H9 (cell line): Measurements from ENCODE around the gene CLMN. TPM values are rescaled to one million over a fixed set of nuclear protein-coding genes. Genes with fewer than 3 reads are reported as not detected.

Experiments
- DNase-seq: peaks from one replicate; pipeline ENCODE4 v3.0.0-alpha.2; 2017
- H2AFZ ChIP-seq: one replicate; pipeline ENCODE4 v1.6.1; 2013; ENCODE audit warnings: mild to moderate bottlenecking, low read length, control low read depth, moderate library complexity
- H2AK5ac ChIP-seq: 2 replicates; pipeline ENCODE4 v1.6.1; 2013; ENCODE audit warnings: low read length, control low read depth, mixed read lengths; ENCODE audit not compliant: insufficient read length
- H2BK120ac ChIP-seq: one replicate; pipeline ENCODE4 v1.6.1; 2013; ENCODE audit warnings: low read depth, mild to moderate bottlenecking, low read length, control low read depth, inconsistent platforms; ENCODE audit not compliant: poor library complexity, severe bottlenecking
- H2BK12ac ChIP-seq: 2 replicates; pipeline ENCODE4 v1.6.1; 2013; ENCODE audit warnings: low read length, control low read depth, mixed read lengths, low read depth; ENCODE audit not compliant: insufficient read length
- H2BK15ac ChIP-seq: 2 replicates; pipeline ENCODE4 v1.6.1; 2013; ENCODE audit warnings: low read depth, low read length, control low read depth
- H2BK20ac ChIP-seq: one replicate; pipeline ENCODE4 v1.6.1; 2013; ENCODE audit warnings: low read depth, mild to moderate bottlenecking, low read length, control low read depth, inconsistent platforms; ENCODE audit not compliant: poor library complexity, severe bottlenecking
- H2BK5ac ChIP-seq: 2 replicates; pipeline ENCODE4 v1.6.1; 2013; ENCODE audit warnings: low read length, control low read depth, mixed read lengths; ENCODE audit not compliant: insufficient read length
- H3K14ac ChIP-seq: 2 replicates; pipeline ENCODE4 v1.6.1; 2013; ENCODE audit warnings: low read length, control low read depth; ENCODE audit not compliant: insufficient read depth
- H3K18ac ChIP-seq: 2 replicates; pipeline ENCODE4 v1.6.1; 2013; ENCODE audit warnings: low read depth, mild to moderate bottlenecking, mixed read lengths, low read length, control low read depth; ENCODE audit not compliant: insufficient read length
- H3K23ac ChIP-seq: 2 replicates; pipeline ENCODE4 v1.6.1; 2013; ENCODE audit warnings: low read length, control low read depth, mixed read lengths, low read depth; ENCODE audit not compliant: insufficient read length
- H3K23me2 ChIP-seq: 2 replicates; pipeline ENCODE4 v1.6.1; 2013; ENCODE audit warnings: low read depth, mild to moderate bottlenecking, mixed read lengths, low read length, control low read depth; ENCODE audit not compliant: insufficient read length, poor library complexity, severe bottlenecking
- H3K27ac ChIP-seq: 2 replicates; pipeline ENCODE4 v1.5.1; 2013; ENCODE audit warnings: low read length, control low read depth, mixed read lengths, low read depth; ENCODE audit not compliant: insufficient read length
- H3K27me3 ChIP-seq: 2 replicates; pipeline ENCODE4 v1.6.1; 2013; ENCODE audit warnings: low read length, control low read depth, inconsistent platforms; ENCODE audit not compliant: insufficient read depth
- H3K4ac ChIP-seq: 2 replicates; pipeline ENCODE4 v1.6.1; 2013; ENCODE audit warnings: low read depth, mild to moderate bottlenecking, control low read depth, inconsistent platforms, low read length, moderate library complexity
- H3K4me1 ChIP-seq: 2 replicates; pipeline ENCODE4 v1.6.1; 2013; ENCODE audit warnings: low read length, control low read depth, inconsistent platforms; ENCODE audit not compliant: insufficient read depth
- H3K4me2 ChIP-seq: 2 replicates; pipeline ENCODE4 v1.6.1; 2013; ENCODE audit warnings: low read length, control low read depth, mixed read lengths; ENCODE audit not compliant: insufficient read length, insufficient read depth
- H3K56ac ChIP-seq: 2 replicates; pipeline ENCODE4 v1.6.1; 2013; ENCODE audit warnings: low read depth, mild to moderate bottlenecking, mixed read lengths, low read length, control low read depth; ENCODE audit not compliant: insufficient read length
- H3K79me1 ChIP-seq: 2 replicates; pipeline ENCODE4 v1.6.1; 2013; ENCODE audit warnings: low read depth, mild to moderate bottlenecking, moderate library complexity, low read length, control low read depth, inconsistent platforms; ENCODE audit not compliant: insufficient read depth, poor library complexity, severe bottlenecking
- H3K79me2 ChIP-seq: 2 replicates; pipeline ENCODE4 v1.6.1; 2013; ENCODE audit warnings: low read length, control low read depth, inconsistent platforms; ENCODE audit not compliant: insufficient read depth
- H3K9ac ChIP-seq: 2 replicates; pipeline ENCODE4 v1.6.1; 2013; ENCODE audit warnings: low read length, control low read depth, mixed read lengths; ENCODE audit not compliant: insufficient read length; ENCODE audit errors: extremely low read depth
- H3K9me3 ChIP-seq: one replicate; pipeline ENCODE4 v1.6.1; 2013; ENCODE audit warnings: low read depth, low read length, inconsistent platforms; ENCODE audit not compliant: control insufficient read depth
- H3T11ph ChIP-seq: one replicate; pipeline ENCODE4 v1.6.1; 2013; ENCODE audit warnings: mild to moderate bottlenecking, low read length, control low read depth, inconsistent platforms
- H4K20me1 ChIP-seq: one replicate; pipeline ENCODE4 v1.6.1; 2013; ENCODE audit not compliant: control insufficient read depth, insufficient read length, insufficient read depth
- H4K5ac ChIP-seq: 2 replicates; pipeline ENCODE4 v1.6.1; 2013; ENCODE audit warnings: low read depth, mild to moderate bottlenecking, mixed read lengths, low read length, control low read depth; ENCODE audit not compliant: insufficient read length
- H4K8ac ChIP-seq: replicated peaks from 2 replicates; pipeline ENCODE4 v1.6.1; 2013; ENCODE audit warnings: low read length, control low read depth, mixed read lengths, low read depth; ENCODE audit not compliant: insufficient read length
- H4K91ac ChIP-seq: 2 replicates; pipeline ENCODE4 v1.6.1; 2013; ENCODE audit warnings: low read depth, mild to moderate bottlenecking, moderate library complexity, mixed read lengths, low read length, control low read depth; ENCODE audit not compliant: insufficient read length
- H3K27ac Mint-ChIP-seq, 3 experiments: 2 replicates in 2 of 3; 3 replicates in 1 of 3; pipeline ENCODE4 v1.8.0; 2020 to 2021; ENCODE audit warnings: mixed read lengths in 3 of 3, mild to moderate bottlenecking in 1 of 3, moderate library complexity in 1 of 3
- H3K27me3 Mint-ChIP-seq: 2 replicates; pipeline ENCODE4 v1.8.0; 2021; ENCODE audit warnings: low read depth, mild to moderate bottlenecking, moderate library complexity, mixed read lengths
- H3K36me3 Mint-ChIP-seq, 3 experiments: 2 replicates in 2 of 3; 3 replicates in 1 of 3; pipeline ENCODE4 v1.8.0; 2020 to 2021; ENCODE audit warnings: low read depth in 3 of 3, mixed read lengths in 3 of 3; ENCODE audit not compliant: insufficient read depth in 1 of 3
- H3K4me1 Mint-ChIP-seq, 2 experiments: 2 replicates each; pipeline ENCODE4 v1.8.0; 2020; ENCODE audit warnings: mixed read lengths in 2 of 2
- H3K4me3 Mint-ChIP-seq, 2 experiments: 2 replicates in 1 of 2; 3 replicates in 1 of 2; pipeline ENCODE4 v1.8.0; 2020 to 2021; ENCODE audit warnings: mild to moderate bottlenecking in 2 of 2, mixed read lengths in 2 of 2, moderate library complexity in 1 of 2
- H3K9me3 Mint-ChIP-seq, 2 experiments: 2 replicates in 1 of 2; 3 replicates in 1 of 2; pipeline ENCODE4 v1.8.0; 2020; ENCODE audit warnings: mild to moderate bottlenecking in 2 of 2, mixed read lengths in 2 of 2, moderate library complexity in 1 of 2
- WGBS: extraction: QIAGEN DNeasy Blood & Tissue Kit; methylation state at CpG from one replicate; pipeline ENCODE4 v1.1.7; 2013; ENCODE audit warnings: missing lambda C conversion rate, low lambda C conversion rate, mixed read lengths; ENCODE audit not compliant: insufficient read length; ENCODE audit errors: extremely low coverage; 5-methylcytosine and 5-hydroxymethylcytosine counted together
- total RNA-seq: library from RNA; stranded (reverse); gene quantifications from 2 replicates; pipeline ENCODE4 v1.2.1, GENCODE V29; 2021
- TF ChIP-seq, protein P1 (sequence below): fragments of 200-600 bp; sonication (generic); conservative IDR thresholded peaks from 3 replicates; pipeline ENCODE4 v1.8.0; 2021; ENCODE audit warnings: antibody characterized with exemption, mild to moderate bottlenecking

Gene CLMN
- total RNA-seq, 1 experiment from 2014 or later, result 7.6 TPM

DNA sequence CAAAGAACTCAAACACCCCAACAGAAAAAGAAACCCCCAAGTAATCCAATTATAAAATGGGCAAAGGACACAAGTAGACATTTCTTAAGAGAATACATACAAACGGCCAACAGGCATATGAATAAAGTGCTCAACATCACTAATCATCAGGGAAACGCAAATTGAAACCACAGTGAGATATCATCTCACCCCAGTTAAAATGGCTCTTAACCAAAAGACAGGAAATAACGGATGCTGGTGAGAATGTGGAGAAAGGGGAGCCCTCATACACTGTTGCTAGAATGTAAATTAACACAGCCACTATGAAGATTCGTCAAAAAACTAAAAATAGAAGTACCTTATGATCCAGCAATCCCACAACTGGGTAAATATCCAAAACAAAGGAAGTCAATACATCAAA lies 52.4 kb downstream of the CLMN start:
- H2BK15ac ChIP-seq, result no peak overlapping the region
- no peak overlapping the region for H3K27ac ChIP-seq
- H4K91ac ChIP-seq, result no peak overlapping the region
- H2BK12ac ChIP-seq, result no peak overlapping the region
- H2BK5ac ChIP-seq, result no peak overlapping the region
- Mint-ChIP-seq H3K27me3 (no peaks in the 10 kb centered on the region; the same call in 1 of the 2 replicates), H3K36me3 (no peaks in the 10 kb centered on the region; a peak in 2 of 7 replicates), H3K4me1 (peaks cover 8 to 12% of the 10 kb centered on the region in 2 experiments; a peak in 3 of 4 replicates), H3K27ac (no peak overlapping the region), H3K4me3 (no peak overlapping the region), H3K9me3 (peaks cover 3 to 4% of the 10 kb centered on the region in 2 experiments; a peak in 3 of 5 replicates)
- no peaks in the 10 kb centered on the region for H3K23me2 ChIP-seq
- TF ChIP-seq, protein P1, sequence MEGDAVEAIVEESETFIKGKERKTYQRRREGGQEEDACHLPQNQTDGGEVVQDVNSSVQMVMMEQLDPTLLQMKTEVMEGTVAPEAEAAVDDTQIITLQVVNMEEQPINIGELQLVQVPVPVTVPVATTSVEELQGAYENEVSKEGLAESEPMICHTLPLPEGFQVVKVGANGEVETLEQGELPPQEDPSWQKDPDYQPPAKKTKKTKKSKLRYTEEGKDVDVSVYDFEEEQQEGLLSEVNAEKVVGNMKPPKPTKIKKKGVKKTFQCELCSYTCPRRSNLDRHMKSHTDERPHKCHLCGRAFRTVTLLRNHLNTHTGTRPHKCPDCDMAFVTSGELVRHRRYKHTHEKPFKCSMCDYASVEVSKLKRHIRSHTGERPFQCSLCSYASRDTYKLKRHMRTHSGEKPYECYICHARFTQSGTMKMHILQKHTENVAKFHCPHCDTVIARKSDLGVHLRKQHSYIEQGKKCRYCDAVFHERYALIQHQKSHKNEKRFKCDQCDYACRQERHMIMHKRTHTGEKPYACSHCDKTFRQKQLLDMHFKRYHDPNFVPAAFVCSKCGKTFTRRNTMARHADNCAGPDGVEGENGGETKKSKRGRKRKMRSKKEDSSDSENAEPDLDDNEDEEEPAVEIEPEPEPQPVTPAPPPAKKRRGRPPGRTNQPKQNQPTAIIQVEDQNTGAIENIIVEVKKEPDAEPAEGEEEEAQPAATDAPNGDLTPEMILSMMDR, result no peak
- no peak overlapping the region for H4K8ac ChIP-seq
- H2BK120ac ChIP-seq, result no peak overlapping the region
- H3K56ac ChIP-seq, result no peak overlapping the region
- no peaks in the 10 kb centered on the region for H3K79me2 ChIP-seq
- H2AK5ac ChIP-seq, result no peak overlapping the region
- H3K23ac ChIP-seq, result no peak overlapping the region
- no peak overlapping the region for H2AFZ ChIP-seq
- H4K5ac ChIP-seq, result no peak overlapping the region
- H4K20me1 ChIP-seq, result no peaks in the 10 kb centered on the region
- H3K4me1 ChIP-seq, result no peaks in the 10 kb centered on the region
- no peak overlapping the region for H3T11ph ChIP-seq
- WGBS, result no CpG with 5 or more reads among the region's 4 CpGs
- H3K9me3 ChIP-seq, result no peaks in the 10 kb centered on the region
- no peak overlapping the region for H3K4ac ChIP-seq
- no peaks in the 10 kb centered on the region for H3K79me1 ChIP-seq
- H3K27me3 ChIP-seq, result no peaks in the 10 kb centered on the region
- no peak overlapping the region for H3K4me2 ChIP-seq
- no peak overlapping the region for H3K9ac ChIP-seq
- H3K14ac ChIP-seq, result no peak overlapping the region
- H2BK20ac ChIP-seq, result no peak overlapping the region
- no peak for DNase-seq
- no peak overlapping the region for H3K18ac ChIP-seq
